NCI-H510A (cell line): ENCODE results near the gene DNASE2B.

Experiments used
- DNase-seq: peaks from one replicate; lab custom pipeline; 2025; lab: John Stamatoyannopoulos, UW

The DNASE2B gene, protein sequence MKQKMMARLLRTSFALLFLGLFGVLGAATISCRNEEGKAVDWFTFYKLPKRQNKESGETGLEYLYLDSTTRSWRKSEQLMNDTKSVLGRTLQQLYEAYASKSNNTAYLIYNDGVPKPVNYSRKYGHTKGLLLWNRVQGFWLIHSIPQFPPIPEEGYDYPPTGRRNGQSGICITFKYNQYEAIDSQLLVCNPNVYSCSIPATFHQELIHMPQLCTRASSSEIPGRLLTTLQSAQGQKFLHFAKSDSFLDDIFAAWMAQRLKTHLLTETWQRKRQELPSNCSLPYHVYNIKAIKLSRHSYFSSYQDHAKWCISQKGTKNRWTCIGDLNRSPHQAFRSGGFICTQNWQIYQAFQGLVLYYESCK

GRCh38 chr1:84398175-84399155 lies at the start of gene DNASE2B:
DNASE2B (plus strand) TSS chr1:84398484; CDS start chr1:84398565, 81 bp downstream.
- DNase-seq: no peak

GRCh38 chr1:84348759-84349158 lies 49.5 kb upstream of the DNASE2B start:
- DNase-seq: no peak

- DNase-seq: no peak
Measured at GRCh38 chr1:84350104-84350503, 48.2 kb upstream of the DNASE2B start.

DNA sequence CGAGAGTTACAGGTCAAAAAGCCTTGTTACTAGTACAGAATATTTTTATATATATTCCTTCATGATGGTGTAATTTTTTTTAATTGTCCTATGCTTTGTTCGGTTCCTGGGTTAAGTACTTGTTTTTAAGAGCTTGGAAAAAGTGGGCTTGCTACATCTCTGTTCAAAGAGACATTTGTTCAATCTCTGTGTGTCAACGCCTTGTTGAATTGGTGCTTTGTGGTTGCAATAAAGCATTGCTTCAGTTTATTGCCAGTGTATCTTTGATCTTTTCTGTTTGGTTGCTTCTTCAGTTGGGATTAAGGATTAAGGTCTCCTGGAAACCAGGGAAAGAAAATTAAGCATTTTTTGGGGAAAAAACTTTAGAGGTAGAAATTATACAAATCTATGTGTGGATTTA lies 47.7 kb upstream of the DNASE2B start:
- DNase-seq: no peak

DNA sequence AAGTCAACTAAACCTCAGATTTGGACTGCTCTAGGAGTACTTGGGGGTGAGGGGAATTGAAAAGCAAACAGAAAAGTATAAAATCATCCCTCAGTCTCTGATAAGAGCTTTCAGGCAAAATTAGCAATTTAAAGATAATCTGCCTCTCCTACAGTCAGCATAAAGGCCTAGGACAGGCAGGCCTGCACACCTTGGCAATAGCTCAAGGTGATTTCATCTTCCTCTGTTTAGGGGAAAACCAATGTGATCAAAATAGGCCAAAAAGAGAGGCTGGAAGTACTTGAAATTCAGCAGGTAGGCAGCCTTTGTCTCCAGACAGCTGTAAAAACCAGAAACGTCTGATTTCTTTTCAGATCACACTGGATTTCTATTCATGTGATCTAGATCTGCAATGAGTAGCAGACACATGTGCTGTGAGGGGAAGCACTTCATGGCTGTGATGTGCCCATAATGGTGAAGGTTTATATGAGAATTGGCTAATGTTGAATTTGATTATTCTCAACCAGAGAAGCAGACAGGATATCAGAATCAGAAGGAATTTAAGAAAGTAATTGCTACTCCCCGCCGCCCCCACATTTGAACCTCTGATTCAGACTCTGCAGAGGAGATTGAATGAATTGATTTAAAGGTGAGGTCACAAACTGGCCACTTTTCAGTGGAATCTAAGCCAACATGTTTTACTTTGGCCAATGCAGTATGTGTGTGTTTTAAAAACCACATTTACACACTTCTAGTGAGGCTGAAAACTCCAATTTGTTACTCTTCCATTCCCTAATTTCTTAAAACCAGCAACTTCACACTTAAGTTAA lies 45.8 kb upstream of the DNASE2B start:
- DNase-seq: no peak

DNA sequence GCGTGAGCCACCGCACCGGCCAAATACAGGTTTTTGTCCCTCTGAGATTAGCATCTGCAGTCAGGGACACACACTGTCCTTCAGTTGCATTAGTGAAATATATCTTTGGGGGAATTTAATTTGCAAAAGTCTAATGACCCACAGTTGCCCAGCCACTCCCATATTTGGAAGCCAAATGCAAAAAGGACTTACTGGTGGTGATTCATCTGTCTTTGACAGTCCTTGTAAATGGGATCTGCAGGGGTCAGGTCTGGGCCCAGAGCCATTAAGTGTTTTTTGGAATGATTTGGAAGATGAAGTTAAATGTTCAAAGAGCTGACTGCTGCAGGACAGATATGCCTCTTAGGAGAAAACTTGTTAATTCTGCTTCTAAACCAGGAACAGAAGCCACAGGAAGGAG lies 44.6 kb upstream of the DNASE2B start:
- no peak for DNase-seq

- no peak for DNase-seq
Measured at GRCh38 chr1:84355556-84355955, 42.7 kb upstream of the DNASE2B start.

DNA sequence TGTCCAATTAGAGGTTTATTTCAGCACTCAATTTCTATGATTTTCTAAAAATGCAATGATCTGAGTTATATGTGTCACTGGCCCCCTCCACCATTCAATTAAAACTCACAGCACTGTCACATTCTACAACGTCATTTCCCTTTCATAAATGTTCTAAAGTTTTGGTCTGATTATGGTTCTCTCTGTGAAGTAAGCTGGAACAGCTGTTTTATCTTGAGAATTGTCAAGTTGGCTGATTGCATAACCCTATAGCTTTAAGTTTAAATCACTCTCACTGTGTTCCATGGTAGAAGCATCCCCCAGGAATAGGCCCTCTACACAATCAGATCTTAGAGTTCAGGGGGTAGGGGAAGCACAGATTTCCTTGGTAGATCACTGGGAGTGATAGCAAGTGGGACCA lies 41.4 kb upstream of the DNASE2B start:
- DNase-seq: no peak

GRCh38 chr1:84358695-84359094 lies 39.6 kb upstream of the DNASE2B start:
- DNase-seq: no peak

DNA sequence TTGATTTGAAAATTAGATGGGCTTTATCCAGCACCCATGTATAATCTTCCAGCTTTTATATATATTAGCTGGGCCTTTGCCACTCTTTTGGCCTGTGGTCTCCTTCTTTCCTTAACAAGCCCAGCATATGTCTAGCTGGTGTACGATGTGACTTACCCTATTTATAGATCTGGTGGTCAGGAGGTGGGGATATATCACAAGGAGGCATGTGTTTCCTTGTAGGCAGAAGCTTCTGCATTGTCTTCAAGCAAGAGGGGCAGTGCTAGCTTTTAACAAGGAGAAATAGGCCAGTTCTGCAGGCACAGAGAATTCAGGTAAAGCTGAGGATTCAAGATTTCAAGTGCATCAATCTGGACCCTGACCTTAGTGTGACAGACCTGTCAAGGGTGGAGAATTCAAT lies 38.0 kb upstream of the DNASE2B start:
- DNase-seq: no peak

DNA sequence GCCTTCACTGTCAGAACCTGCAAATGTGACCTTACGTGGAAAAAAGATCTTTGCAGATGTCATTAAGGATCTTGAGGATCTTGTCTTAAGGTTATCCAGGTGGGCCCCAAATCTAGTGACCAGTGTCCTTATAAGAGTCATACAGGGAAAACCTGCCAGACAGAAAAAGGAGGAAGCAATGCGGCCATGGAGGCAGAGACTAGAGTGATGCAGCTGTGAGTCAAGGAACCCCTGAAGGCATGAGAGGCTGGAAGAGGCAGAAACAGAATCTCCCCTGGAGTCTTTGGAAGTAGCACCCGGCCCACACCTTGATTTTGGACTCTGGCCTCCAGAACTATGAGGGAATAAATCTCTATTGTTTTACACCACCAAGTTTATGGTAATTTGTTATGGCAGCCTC lies 36.5 kb upstream of the DNASE2B start:
- DNase-seq: no peak

- peak; percentile 27 for DNase-seq
Measured at GRCh38 chr1:84363019-84363418, 35.3 kb upstream of the DNASE2B start.

GRCh38 chr1:84363622-84364021 lies 34.7 kb upstream of the DNASE2B start:
- no peak for DNase-seq

- no peak for DNase-seq
Measured at GRCh38 chr1:84365225-84366221, 32.8 kb upstream of the DNASE2B start.

DNA sequence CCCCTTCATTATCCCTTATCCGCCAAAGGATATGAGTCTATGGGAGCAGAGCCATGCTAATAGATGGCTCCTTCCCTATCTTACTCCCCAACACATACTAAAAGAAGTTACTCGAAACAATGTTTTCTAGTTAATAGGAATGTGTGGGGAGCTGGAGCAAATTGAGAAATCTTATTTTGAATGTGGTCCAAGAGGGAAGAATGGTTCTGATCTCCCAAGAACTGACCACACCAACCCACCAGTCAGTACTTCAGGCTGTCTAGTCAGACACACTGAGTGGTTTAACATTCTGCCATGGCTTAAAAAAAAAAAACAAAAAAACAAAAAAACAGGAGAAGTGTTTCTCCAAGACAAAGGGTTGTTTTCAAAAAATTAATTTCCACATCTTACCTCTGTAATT lies 31.5 kb upstream of the DNASE2B start:
- DNase-seq: no peak

GRCh38 chr1:84367219-84367618 lies 31.1 kb upstream of the DNASE2B start:
- no peak for DNase-seq

- no peak for DNase-seq
Measured at GRCh38 chr1:84368441-84368840, 29.8 kb upstream of the DNASE2B start.

DNA sequence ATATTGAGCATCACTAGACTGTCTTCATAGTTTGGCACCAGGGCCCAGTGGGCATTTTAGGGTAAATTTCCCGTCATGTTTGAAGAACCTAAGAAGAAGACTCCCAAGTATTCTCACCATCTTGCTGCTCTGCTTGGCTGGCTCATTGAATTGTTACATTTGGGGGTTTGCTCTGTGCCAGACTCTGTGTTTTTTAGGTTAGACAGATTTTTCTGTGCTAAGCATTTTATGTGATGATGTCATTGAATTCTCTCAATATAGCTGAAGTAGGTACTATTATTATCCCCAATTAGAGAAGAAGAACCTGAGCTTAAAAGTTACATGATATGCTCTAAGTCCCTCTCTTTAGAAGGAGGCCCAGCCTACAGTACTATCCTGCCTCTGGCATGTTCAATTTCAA lies 28.0 kb upstream of the DNASE2B start:
- no peak for DNase-seq

- DNase-seq: peak; percentile 86
Measured at GRCh38 chr1:84370831-84371394, 27.4 kb upstream of the DNASE2B start.

DNA sequence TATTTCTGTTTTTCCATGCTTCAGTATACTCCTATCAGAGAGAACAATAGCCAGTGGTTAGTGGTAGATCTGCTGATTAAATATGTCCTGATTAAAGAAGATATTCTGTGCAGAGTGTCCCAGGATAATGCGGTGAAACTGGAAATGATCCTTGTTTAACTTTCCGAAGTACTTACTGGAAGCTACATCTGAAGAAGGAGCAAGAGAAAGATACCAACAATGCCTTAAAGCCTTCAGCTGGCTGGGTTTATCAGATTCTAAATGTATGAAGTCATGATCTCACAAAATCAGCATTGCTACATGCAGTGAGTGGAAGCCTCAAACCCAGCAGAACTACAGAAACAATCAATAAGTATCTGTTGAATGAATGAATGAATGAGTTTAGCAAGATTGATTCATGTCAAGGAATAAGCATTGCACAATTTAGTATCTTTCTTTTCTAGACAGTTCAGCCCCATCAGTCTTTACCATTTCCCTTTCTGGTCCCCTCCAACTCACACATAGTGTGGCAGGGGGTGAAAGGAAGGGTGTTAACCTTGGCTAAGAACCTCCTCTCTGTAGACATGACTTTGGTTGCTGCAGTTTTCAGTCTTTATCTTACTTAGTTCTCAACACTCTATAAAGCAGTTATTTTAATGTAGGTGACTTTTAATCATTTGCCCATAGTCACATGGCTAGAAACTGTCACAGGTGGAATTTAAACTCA lies 24.7 kb upstream of the DNASE2B start:
- DNase-seq: no peak
